Measurements from ENCODE around the gene TMEM125. TPM values are rescaled to one million over a fixed set of nuclear protein-coding genes. Genes with fewer than 3 reads are reported as not detected.

The TMEM125 gene
- total RNA-seq, 2 donors from 2014 or later = 11.7 to 16.6 TPM

GRCh38 chr1:43277116-43277876 is 7.5 kb downstream of the TMEM125 start:
- H3K27ac Mint-ChIP-seq = no peak overlapping the region

GRCh38 chr1:43279161-43279560 is 9.4 kb downstream of the TMEM125 start:
- Histone ChIP-seq H3K9ac (ENCODE audit: extremely low read depth, low read length, poor library complexity, severe bottlenecking) (no peak overlapping the region), H3K4me1 (ENCODE audit: control insufficient read depth, insufficient read depth, low read length) (no peaks in the 10 kb centered on the region), H3K4me3 (ENCODE audit: low read length) (no peak overlapping the region), H3K27ac (ENCODE audit: low read depth, low read length) (no peak overlapping the region), H3K9me3 (ENCODE audit: control insufficient read depth, low read length) (no peaks in the 10 kb centered on the region), H3K36me3 (ENCODE audit: control insufficient read depth, insufficient read depth, low read length) (no peaks in the 10 kb centered on the region), H3K27me3 (ENCODE audit: control insufficient read depth, insufficient read depth, low read length, poor library complexity, severe bottlenecking) (no peaks in the 10 kb centered on the region)
- H3K9me3 Mint-ChIP-seq = no peaks in the 10 kb centered on the region
- WGBS, 2 experiments (ENCODE audit: insufficient coverage in 1 of 2, insufficient read length in 1 of 2) = 89 to 100% methylated on average over 2 to 5 of the region's 5 CpGs
- peaks cover 18% of the 10 kb centered on the region for H3K4me1 Mint-ChIP-seq
- peak; percentile 16 for DNase-seq
- peaks cover 1% of the 10 kb centered on the region for H3K27me3 Mint-ChIP-seq (ENCODE audit: insufficient read depth)
- peaks cover 26% of the 10 kb centered on the region for H3K36me3 Mint-ChIP-seq (ENCODE audit: low read depth)
- H3K4me3 Mint-ChIP-seq = no peak overlapping the region
- H3K27ac Mint-ChIP-seq = no peak overlapping the region
- no peak for TF ChIP-seq CTCF (conservative IDR thresholded peaks at IDR 0.05)

More at GRCh38 chr1:43277116-43277876, 7.5 kb downstream of the TMEM125 start:
- Histone ChIP-seq H3K4me3 (ENCODE audit: low read length) (no peak overlapping the region), H3K27ac (ENCODE audit: low read depth, low read length) (no peak overlapping the region), H3K36me3 (ENCODE audit: control insufficient read depth, insufficient read depth, low read length) (no peaks in the 10 kb centered on the region), H3K4me1 (ENCODE audit: control insufficient read depth, insufficient read depth, low read length) (no peaks in the 10 kb centered on the region), H3K27me3 (ENCODE audit: control insufficient read depth, insufficient read depth, low read length, poor library complexity, severe bottlenecking) (no peaks in the 10 kb centered on the region), H3K9ac (ENCODE audit: extremely low read depth, low read length, poor library complexity, severe bottlenecking) (no peak overlapping the region), H3K9me3 (ENCODE audit: control insufficient read depth, low read length) (no peaks in the 10 kb centered on the region)
- no peak for TF ChIP-seq CTCF (conservative IDR thresholded peaks at IDR 0.05)
- Mint-ChIP-seq H3K36me3 (ENCODE audit: low read depth) (peaks cover 33% of the 10 kb centered on the region), H3K9me3 (no peaks in the 10 kb centered on the region), H3K27me3 (ENCODE audit: insufficient read depth) (peaks cover 1% of the 10 kb centered on the region), H3K4me3 (no peak overlapping the region), H3K4me1 (peaks cover 13% of the 10 kb centered on the region)
- peak; percentile 21 for DNase-seq
- 96 to 100% methylated on average over 4 to 7 of the region's 7 CpGs for WGBS, 2 experiments (ENCODE audit: insufficient coverage in 1 of 2, insufficient read length in 1 of 2)

- no peaks in the 10 kb centered on the region for H3K4me1 ChIP-seq (ENCODE audit: control insufficient read depth, insufficient read depth, low read length)
- peak; percentile 7 for DNase-seq
- H3K9ac ChIP-seq (ENCODE audit: extremely low read depth, low read length, poor library complexity, severe bottlenecking) = no peak overlapping the region
- no peaks in the 10 kb centered on the region for H3K27me3 ChIP-seq (ENCODE audit: control insufficient read depth, insufficient read depth, low read length, poor library complexity, severe bottlenecking)
- peaks cover 1% of the 10 kb centered on the region for H3K27me3 Mint-ChIP-seq (ENCODE audit: insufficient read depth)
- WGBS, 2 experiments (ENCODE audit: insufficient coverage in 1 of 2, insufficient read length in 1 of 2) = 90 to 92% methylated on average over 5 to 6 of the region's 6 CpGs
- peaks cover 22% of the 10 kb centered on the region for H3K4me1 Mint-ChIP-seq
- no peak for TF ChIP-seq CTCF (conservative IDR thresholded peaks at IDR 0.05)
- no peaks in the 10 kb centered on the region for H3K9me3 Mint-ChIP-seq
- no peak overlapping the region for H3K27ac ChIP-seq (ENCODE audit: low read depth, low read length)
- no peaks in the 10 kb centered on the region for H3K9me3 ChIP-seq (ENCODE audit: control insufficient read depth, low read length)
- H3K36me3 ChIP-seq (ENCODE audit: control insufficient read depth, insufficient read depth, low read length) = no peaks in the 10 kb centered on the region
- H3K36me3 Mint-ChIP-seq (ENCODE audit: low read depth) = peaks cover 26% of the 10 kb centered on the region
- no peak overlapping the region for H3K4me3 ChIP-seq (ENCODE audit: low read length)
- no peak overlapping the region for H3K27ac Mint-ChIP-seq
- no peak overlapping the region for H3K4me3 Mint-ChIP-seq
These were observed 9.9 kb downstream of the TMEM125 start for GRCh38 chr1:43279666-43280065.

Data from endodermal cell (in vitro differentiated cells).